Ovary (tissue), 3 donors: ENCODE data around the gene SLC35E3.
"Not testable (repeated sequence)": the region's sequence is repeated elsewhere in the genome, so short reads cannot be mapped to it uniquely, and the experiment has no call there.

Experiments used
- EP300 ChIP-seq: sonication (generic); formaldehyde crosslinking; IDR thresholded peaks from one replicate; pipeline ENCODE4 v1.6.1; 2017; ENCODE audit warnings: antibody characterized with exemption
- POLR2A ChIP-seq: fragments of 450-650 bp; IDR thresholded peaks from one replicate; pipeline ENCODE4 v1.6.1; 2017; ENCODE audit warnings: antibody characterized with exemption, mild to moderate bottlenecking, moderate library complexity
- TF ChIP-seq, protein P1 (sequence below), 3 donors: fragments of 450-650 bp in 2 of 3; fragments of 200-600 bp in 1 of 3; IDR thresholded peaks; one replicate each; pipeline versions ENCODE4 v1.5.1 to v1.8.0; 2016 to 2022; ENCODE audit warnings: antibody characterized with exemption in 3 of 3, mild to moderate bottlenecking in 1 of 3
- donor health status: DM: no; HTN: no; CAD: no.

- TF ChIP-seq, protein P1, sequence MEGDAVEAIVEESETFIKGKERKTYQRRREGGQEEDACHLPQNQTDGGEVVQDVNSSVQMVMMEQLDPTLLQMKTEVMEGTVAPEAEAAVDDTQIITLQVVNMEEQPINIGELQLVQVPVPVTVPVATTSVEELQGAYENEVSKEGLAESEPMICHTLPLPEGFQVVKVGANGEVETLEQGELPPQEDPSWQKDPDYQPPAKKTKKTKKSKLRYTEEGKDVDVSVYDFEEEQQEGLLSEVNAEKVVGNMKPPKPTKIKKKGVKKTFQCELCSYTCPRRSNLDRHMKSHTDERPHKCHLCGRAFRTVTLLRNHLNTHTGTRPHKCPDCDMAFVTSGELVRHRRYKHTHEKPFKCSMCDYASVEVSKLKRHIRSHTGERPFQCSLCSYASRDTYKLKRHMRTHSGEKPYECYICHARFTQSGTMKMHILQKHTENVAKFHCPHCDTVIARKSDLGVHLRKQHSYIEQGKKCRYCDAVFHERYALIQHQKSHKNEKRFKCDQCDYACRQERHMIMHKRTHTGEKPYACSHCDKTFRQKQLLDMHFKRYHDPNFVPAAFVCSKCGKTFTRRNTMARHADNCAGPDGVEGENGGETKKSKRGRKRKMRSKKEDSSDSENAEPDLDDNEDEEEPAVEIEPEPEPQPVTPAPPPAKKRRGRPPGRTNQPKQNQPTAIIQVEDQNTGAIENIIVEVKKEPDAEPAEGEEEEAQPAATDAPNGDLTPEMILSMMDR (IDR thresholded peaks at IDR 0.05), result not testable (repeated sequence)
- not testable (repeated sequence) for TF ChIP-seq POLR2A, EP300
These were observed 55.1 kb downstream of the SLC35E3 start for GRCh38 chr12:68801124-68801523.
